Measurements from ENCODE around the gene FHIP1B. TPM values are rescaled to one million over a fixed set of nuclear protein-coding genes. Genes with fewer than 3 reads are reported as not detected.
A peak's percentile ranks its signal among the peaks of the same experiment; 100 is the strongest.
"Not testable (repeated sequence)": the region's sequence is repeated elsewhere in the genome, so short reads cannot be mapped to it uniquely, and the experiment has no call there.

Gene FHIP1B
- total RNA-seq (ENCODE audit: low replicate concordance), result 12.0 and 38.7 TPM in 2 replicates

- H4K20me1 ChIP-seq (ENCODE audit: low read depth), result peaks cover 21% of the 10 kb centered on the region
- H3K9me3 Mint-ChIP-seq, result no peaks in the 10 kb centered on the region
- H3K9ac ChIP-seq, result peak within 1 kb of the TSS; percentile 67
- H3K27me3 Mint-ChIP-seq (ENCODE audit: insufficient read depth, low read depth), result peaks cover 5% of the 10 kb centered on the region
- peak within 1 kb of the TSS; percentile 95 for H3K4me2 ChIP-seq
- peak; percentile 100 for DNase-seq (ENCODE audit: low spot score)
- peak within 1 kb of the TSS; percentile 97 for H3K4me3 ChIP-seq
- TF ChIP-seq EZH2 (IDR thresholded peaks at IDR 0.05) (no peak), CTCF (IDR thresholded peaks at IDR 0.05) (no peak), EZH2phosphoT487 (IDR thresholded peaks at IDR 0.05) (no peak)
- H3K27ac Mint-ChIP-seq, result peak within 1 kb of the TSS; percentile 43
- no peaks in the 10 kb centered on the region for H3K36me3 Mint-ChIP-seq
- H3K79me2 ChIP-seq (ENCODE audit: low read depth), result peaks cover 48% of the 10 kb centered on the region
- H3K4me3 Mint-ChIP-seq, result peak within 1 kb of the TSS; percentile 99
- H2AFZ ChIP-seq (replicated peaks), result peak within 1 kb of the TSS; percentile 69
- H3K4me1 ChIP-seq, result peaks cover 8% of the 10 kb centered on the region
- H3F3A ChIP-seq (ENCODE audit: low read depth), result peaks cover 12% of the 10 kb centered on the region
- H3K27ac ChIP-seq, result peak within 1 kb of the TSS; percentile 7
- no peaks in the 10 kb centered on the region for H3K27me3 ChIP-seq
- H3K36me3 ChIP-seq, result no peaks in the 10 kb centered on the region
- no peaks in the 10 kb centered on the region for H3K9me3 ChIP-seq (ENCODE audit: low read depth)
- H3K4me1 Mint-ChIP-seq, result peaks cover 13% of the 10 kb centered on the region
Measured at GRCh38 chr11:6234387-6235107, at the start of gene FHIP1B. FHIP1B (minus strand) TSS chr11:6234636; CDS start chr11:6224516, 10,120 bp downstream.

- H3K27me3 ChIP-seq, result peaks cover 18% of the 10 kb centered on the region
Measured at GRCh38 chr11:6283453-6284023, 49.1 kb upstream of the FHIP1B start.

GRCh38 chr11:6280809-6281208 is 46.4 kb upstream of the FHIP1B start:
- H3K27ac Mint-ChIP-seq; H3K4me3 Mint-ChIP-seq; H3K36me3 Mint-ChIP-seq; H3K4me1 Mint-ChIP-seq; H3K27me3 ChIP-seq; H4K20me1 ChIP-seq (ENCODE audit: low read depth); H3K9ac ChIP-seq; H3K9me3 ChIP-seq (ENCODE audit: low read depth); H3K27me3 Mint-ChIP-seq (ENCODE audit: insufficient read depth, low read depth); DNase-seq (ENCODE audit: low spot score); H3K4me2 ChIP-seq; H3K36me3 ChIP-seq; H3K79me2 ChIP-seq (ENCODE audit: low read depth); H3K4me3 ChIP-seq: not testable (repeated sequence)
- Histone ChIP-seq H3K27ac (peak overlapping the region; percentile 77), H3K4me1 (peaks cover 13% of the 10 kb centered on the region), H2AFZ (replicated peaks) (peak overlapping the region; percentile 97), H3F3A (ENCODE audit: low read depth) (peaks cover 25% of the 10 kb centered on the region)
- H3K9me3 Mint-ChIP-seq, result peaks cover 12% of the 10 kb centered on the region

More at GRCh38 chr11:6283453-6284023, 49.1 kb upstream of the FHIP1B start:
- Mint-ChIP-seq H3K27ac (no peak overlapping the region), H3K4me1 (peaks cover 3% of the 10 kb centered on the region), H3K36me3 (no peaks in the 10 kb centered on the region), H3K4me3 (no peak overlapping the region), H3K9me3 (no peaks in the 10 kb centered on the region), H3K27me3 (ENCODE audit: insufficient read depth, low read depth) (peaks cover 3% of the 10 kb centered on the region)
- no peak for DNase-seq (ENCODE audit: low spot score)
- H3K4me1 ChIP-seq, result peaks cover 13% of the 10 kb centered on the region
- no peaks in the 10 kb centered on the region for H3K36me3 ChIP-seq
- H3K79me2 ChIP-seq (ENCODE audit: low read depth), result no peaks in the 10 kb centered on the region
- H3K4me2 ChIP-seq, result no peak overlapping the region
- no peak overlapping the region for H3K9ac ChIP-seq
- H2AFZ ChIP-seq (replicated peaks), result no peak overlapping the region
- H3F3A ChIP-seq (ENCODE audit: low read depth), result peaks cover 25% of the 10 kb centered on the region
- H3K27ac ChIP-seq, result no peak overlapping the region
- H3K9me3 ChIP-seq (ENCODE audit: low read depth), result no peaks in the 10 kb centered on the region
- TF ChIP-seq EZH2phosphoT487 (IDR thresholded peaks at IDR 0.05), result no peak
- no peak for TF ChIP-seq CTCF (IDR thresholded peaks at IDR 0.05)
- TF ChIP-seq EZH2 (IDR thresholded peaks at IDR 0.05), result no peak
- no peak overlapping the region for H3K4me3 ChIP-seq
- no peaks in the 10 kb centered on the region for H4K20me1 ChIP-seq (ENCODE audit: low read depth)

- TF ChIP-seq EZH2 (IDR thresholded peaks at IDR 0.05), result no peak
- no peak for TF ChIP-seq EZH2phosphoT487 (IDR thresholded peaks at IDR 0.05)
- TF ChIP-seq CTCF (IDR thresholded peaks at IDR 0.05), result no peak
- H3K4me1 Mint-ChIP-seq, result peaks cover 10% of the 10 kb centered on the region
- H3F3A ChIP-seq (ENCODE audit: low read depth), result no peaks in the 10 kb centered on the region
- no peaks in the 10 kb centered on the region for H3K36me3 Mint-ChIP-seq
- DNase-seq (ENCODE audit: low spot score), result no peak
- no peaks in the 10 kb centered on the region for H3K36me3 ChIP-seq
- no peak overlapping the region for H3K4me3 ChIP-seq
- H3K9me3 ChIP-seq (ENCODE audit: low read depth), result no peaks in the 10 kb centered on the region
- H4K20me1 ChIP-seq (ENCODE audit: low read depth), result no peaks in the 10 kb centered on the region
- H3K27me3 ChIP-seq, result no peaks in the 10 kb centered on the region
- H3K4me3 Mint-ChIP-seq, result no peak overlapping the region
- H3K9ac ChIP-seq, result no peak overlapping the region
- H3K27ac Mint-ChIP-seq, result no peak overlapping the region
- no peak overlapping the region for H2AFZ ChIP-seq (replicated peaks)
- H3K4me2 ChIP-seq, result no peak overlapping the region
- peaks cover 16% of the 10 kb centered on the region for H3K9me3 Mint-ChIP-seq
- H3K27ac ChIP-seq, result no peak overlapping the region
- peaks cover 6% of the 10 kb centered on the region for H3K4me1 ChIP-seq
- peaks cover 8% of the 10 kb centered on the region for H3K27me3 Mint-ChIP-seq (ENCODE audit: insufficient read depth, low read depth)
- no peaks in the 10 kb centered on the region for H3K79me2 ChIP-seq (ENCODE audit: low read depth)
Measured at GRCh38 chr11:6273188-6273587, 38.8 kb upstream of the FHIP1B start.
